GM10266 (cell line): ENCODE measurements around the gene ATP8B1.

Experiments
- DNase-seq: peaks from one replicate; pipeline ENCODE4 v3.0.0; 2012; ENCODE audit errors: extremely low spot score
- TF ChIP-seq, protein P1 (sequence below): IDR thresholded peaks from 2 replicates; pipeline ENCODE4 v1.5.1; 2012; ENCODE audit warnings: mild to moderate bottlenecking, low read depth; ENCODE audit not compliant: control insufficient read depth, insufficient read depth; ENCODE audit errors: missing control alignments

Gene ATP8B1

GRCh38 chr18:57715671-57716070 is 87.4 kb downstream of the ATP8B1 start:
- TF ChIP-seq, protein P1, sequence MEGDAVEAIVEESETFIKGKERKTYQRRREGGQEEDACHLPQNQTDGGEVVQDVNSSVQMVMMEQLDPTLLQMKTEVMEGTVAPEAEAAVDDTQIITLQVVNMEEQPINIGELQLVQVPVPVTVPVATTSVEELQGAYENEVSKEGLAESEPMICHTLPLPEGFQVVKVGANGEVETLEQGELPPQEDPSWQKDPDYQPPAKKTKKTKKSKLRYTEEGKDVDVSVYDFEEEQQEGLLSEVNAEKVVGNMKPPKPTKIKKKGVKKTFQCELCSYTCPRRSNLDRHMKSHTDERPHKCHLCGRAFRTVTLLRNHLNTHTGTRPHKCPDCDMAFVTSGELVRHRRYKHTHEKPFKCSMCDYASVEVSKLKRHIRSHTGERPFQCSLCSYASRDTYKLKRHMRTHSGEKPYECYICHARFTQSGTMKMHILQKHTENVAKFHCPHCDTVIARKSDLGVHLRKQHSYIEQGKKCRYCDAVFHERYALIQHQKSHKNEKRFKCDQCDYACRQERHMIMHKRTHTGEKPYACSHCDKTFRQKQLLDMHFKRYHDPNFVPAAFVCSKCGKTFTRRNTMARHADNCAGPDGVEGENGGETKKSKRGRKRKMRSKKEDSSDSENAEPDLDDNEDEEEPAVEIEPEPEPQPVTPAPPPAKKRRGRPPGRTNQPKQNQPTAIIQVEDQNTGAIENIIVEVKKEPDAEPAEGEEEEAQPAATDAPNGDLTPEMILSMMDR = no peak
- DNase-seq = no peak

DNA sequence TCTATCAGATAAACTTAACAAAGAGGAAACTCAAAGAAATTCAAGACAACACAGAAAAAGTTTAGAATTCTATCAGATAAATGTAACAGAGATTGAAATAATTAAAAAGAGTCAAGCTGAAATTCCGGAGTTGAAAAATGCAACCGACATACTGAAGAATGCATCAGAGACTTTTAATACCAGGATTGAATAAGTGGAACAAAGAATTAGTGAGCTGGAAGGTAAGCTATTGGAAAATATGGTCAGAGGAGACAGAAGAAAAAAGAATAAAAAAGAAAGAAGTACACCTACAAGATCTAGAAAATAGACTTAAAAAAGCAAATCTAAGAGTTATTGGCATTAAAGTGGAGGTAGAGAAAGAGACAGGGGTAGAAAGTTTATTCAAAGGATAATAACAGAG is 88.0 kb downstream of the ATP8B1 start:
- TF ChIP-seq, protein P1 = no peak
- no peak for DNase-seq

GRCh38 chr18:57710226-57710625 is 92.9 kb downstream of the ATP8B1 start:
- TF ChIP-seq, protein P1 = no peak

GRCh38 chr18:57709335-57709734 is 93.8 kb downstream of the ATP8B1 start:
- TF ChIP-seq, protein P1 = no peak
- no peak for DNase-seq

More at GRCh38 chr18:57710226-57710625, 92.9 kb downstream of the ATP8B1 start:
- no peak for DNase-seq

DNA sequence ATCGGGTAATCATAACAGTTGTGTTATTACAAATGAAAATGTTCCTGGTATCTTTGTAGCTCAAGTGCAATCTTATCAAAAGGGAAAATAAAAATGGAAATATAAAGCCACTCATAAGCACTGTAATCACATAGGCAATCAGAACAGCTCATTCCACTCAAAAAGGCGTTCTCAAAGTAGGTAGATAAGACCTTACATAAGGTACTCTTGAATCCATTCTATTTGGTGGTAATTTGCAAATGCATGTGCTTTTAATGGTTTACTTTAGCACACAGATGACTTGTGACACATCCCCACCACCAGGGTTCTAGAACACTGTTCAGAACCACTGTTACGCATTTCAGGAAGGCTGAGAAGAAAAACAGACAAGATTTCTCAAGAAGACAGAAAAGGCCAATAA is 94.8 kb downstream of the ATP8B1 start:
- TF ChIP-seq, protein P1 = no peak

DNA sequence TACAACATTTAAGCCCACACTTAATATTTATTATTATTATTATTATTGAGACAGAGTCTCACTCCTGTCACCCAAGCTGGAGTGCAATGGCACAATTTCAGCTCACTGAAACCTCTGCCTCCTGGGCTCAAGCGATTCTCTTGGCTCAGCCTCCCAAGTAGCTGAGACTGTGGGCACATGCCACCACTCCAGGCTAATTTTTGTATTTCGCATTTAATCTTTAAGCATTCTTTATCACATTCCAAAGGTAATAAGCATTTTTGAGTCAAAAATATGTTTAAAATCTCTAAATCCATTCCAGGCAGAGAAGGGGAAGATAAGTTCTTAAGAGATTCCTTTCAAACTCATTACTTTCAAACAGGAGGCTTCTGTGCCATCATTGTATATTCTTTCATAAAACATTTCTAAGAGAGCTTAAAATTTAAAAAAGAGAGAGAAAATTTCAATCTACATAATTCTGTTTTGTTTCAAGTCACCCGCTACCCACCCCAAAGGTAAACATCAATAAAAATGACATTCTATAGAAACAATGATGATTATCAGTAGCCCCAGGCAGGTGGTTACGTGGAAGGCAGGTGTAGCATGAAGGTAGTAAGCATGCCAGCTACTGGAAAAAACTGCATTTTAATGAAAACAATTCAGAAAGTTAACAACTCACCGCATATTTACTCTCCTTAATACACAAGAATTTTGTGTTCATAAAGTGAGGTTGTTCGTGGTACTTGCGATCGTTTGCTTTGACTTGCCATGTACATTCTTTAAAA is 97.1 kb downstream of the ATP8B1 start:
- DNase-seq = no peak

More for the DNA sequence above, 94.8 kb downstream of the ATP8B1 start:
- DNase-seq = no peak

GRCh38 chr18:57705011-57705410 is 98.1 kb downstream of the ATP8B1 start:
- TF ChIP-seq, protein P1 = no peak
- no peak for DNase-seq

More for the DNA sequence above, 97.1 kb downstream of the ATP8B1 start:
- TF ChIP-seq, protein P1 = no peak
